Astrocyte of the cerebellum (primary cell): ENCODE results near the gene RHBDD3.

ENCODE experiments used
- DNase-seq: peaks from one replicate; pipeline ENCODE4 v3.0.0-alpha.2; 2011; ENCODE audit warnings: low read depth
- H3K4me3 ChIP-seq: 2 replicates; pipeline ENCODE4 v1.5.1; 2011; ENCODE audit warnings: mild to moderate bottlenecking, low read depth, low read length, moderate library complexity
- CTCF ChIP-seq: IDR thresholded peaks from 2 replicates; pipeline ENCODE4 v1.5.1; 2012; ENCODE audit warnings: low read length, low read depth, moderate library complexity, mild to moderate bottlenecking; ENCODE audit errors: missing control alignments
- in situ Hi-C: cut with HindIII; loops from 2 replicates; pipeline ENCODE4 v1.10.0; 2017; ENCODE audit warnings: low sequenced_read_pairs

RHBDD3 gene

DNA sequence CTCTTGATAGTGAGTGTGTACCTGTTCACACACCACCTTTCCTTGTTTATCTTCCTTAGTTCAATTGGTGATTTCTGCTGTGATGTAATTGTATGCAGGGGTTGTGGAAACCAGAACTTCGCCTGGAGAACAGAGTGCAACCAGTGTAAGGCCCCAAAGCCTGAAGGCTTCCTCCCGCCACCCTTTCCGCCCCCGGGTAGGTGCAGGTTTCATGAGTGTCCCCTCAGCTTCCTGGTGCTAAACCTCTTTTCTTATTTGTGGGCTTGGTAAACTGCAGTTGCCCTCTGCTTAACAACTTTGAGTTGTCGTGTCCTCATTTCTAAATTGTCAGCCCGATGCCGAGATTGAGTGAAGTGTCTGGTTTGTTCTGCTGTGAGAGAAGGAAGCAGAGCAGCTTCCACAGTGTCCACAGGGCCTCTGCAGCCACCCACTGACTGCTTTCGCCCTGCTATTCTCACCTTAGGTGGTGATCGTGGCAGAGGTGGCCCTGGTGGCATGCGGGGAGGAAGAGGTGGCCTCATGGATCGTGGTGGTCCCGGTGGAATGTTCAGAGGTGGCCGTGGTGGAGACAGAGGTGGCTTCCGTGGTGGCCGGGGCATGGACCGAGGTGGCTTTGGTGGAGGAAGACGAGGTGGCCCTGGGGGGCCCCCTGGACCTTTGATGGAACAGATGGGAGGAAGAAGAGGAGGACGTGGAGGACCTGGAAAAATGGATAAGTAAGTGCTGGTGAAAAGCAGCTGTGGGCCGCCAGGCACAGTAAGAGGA is 31.5 kb upstream of the RHBDD3 start:
- H3K4me3 ChIP-seq: no peak overlapping the region
- no peak for DNase-seq
- in situ Hi-C loops: no loop called here
- no peak for TF ChIP-seq CTCF

DNA sequence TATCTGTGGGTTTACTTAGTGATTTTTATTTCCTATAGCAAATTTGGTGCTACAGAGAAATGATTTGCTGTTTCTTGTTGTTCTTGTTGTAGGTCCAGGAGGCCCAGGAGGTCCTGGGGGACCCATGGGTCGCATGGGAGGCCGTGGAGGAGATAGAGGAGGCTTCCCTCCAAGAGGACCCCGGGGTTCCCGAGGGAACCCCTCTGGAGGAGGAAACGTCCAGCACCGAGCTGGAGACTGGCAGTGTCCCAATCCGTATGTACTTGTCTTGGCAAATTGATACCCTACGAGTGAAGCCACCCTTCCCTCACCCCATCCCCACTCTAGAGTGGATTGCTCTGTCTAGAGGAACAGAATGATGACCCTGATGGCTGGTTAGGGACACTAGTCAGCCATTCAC is 30.9 kb upstream of the RHBDD3 start:
- in situ Hi-C loops: no loop called here
- TF ChIP-seq CTCF: no peak
- DNase-seq: no peak
- no peak overlapping the region for H3K4me3 ChIP-seq

GRCh38 chr22:29292379-29292778 is 24.6 kb upstream of the RHBDD3 start:
- DNase-seq: no peak
- in situ Hi-C loops: no loop called here
- no peak overlapping the region for H3K4me3 ChIP-seq
- no peak for TF ChIP-seq CTCF

DNA sequence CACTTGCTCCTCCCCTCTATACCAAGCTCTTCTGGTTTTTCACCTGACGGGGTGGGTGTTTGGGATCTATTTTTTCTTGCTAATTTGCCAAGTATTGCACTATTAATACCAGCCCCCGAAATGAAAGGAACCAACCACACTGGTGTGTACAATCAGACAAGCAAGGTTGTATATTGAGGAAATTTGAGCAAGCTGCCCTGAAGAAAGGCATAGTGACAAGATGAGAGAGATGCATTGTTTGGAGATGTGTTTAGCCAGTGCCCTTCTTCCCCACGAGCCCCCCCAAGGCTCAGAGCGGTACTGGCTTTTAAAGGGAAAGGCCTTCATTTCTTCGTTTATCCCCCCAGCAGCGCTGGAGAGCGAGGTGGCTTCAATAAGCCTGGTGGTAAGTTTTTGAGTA is 23.4 kb upstream of the RHBDD3 start:
- in situ Hi-C loops: no loop called here
- no peak for TF ChIP-seq CTCF
- no peak for DNase-seq
- no peak overlapping the region for H3K4me3 ChIP-seq

DNA sequence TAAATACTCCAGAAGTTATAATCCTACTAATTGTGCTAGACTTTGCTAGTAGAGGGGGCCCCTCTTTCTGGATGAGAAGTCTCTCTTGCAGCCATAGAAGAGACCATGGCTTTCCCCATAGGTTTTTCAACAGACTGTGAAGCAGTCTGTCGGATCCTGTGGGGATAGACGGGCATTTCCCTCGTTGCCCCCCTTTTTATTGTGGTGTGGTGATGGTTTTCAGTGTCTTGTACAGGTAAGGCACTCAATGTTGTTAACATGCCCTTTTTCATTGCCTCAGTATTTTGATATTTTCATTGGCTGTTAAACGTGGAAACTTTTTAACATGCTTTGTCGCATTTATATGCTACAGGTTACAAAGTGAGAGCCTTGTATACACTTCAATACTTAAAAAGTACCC is 22.3 kb upstream of the RHBDD3 start:
- in situ Hi-C loops: no loop called here
- DNase-seq: no peak
- no peak overlapping the region for H3K4me3 ChIP-seq
- no peak for TF ChIP-seq CTCF

- in situ Hi-C loops: no loop called here
- H3K4me3 ChIP-seq: no peak overlapping the region
- DNase-seq: no peak
- TF ChIP-seq CTCF: no peak
These were observed 21.1 kb upstream of the RHBDD3 start for GRCh38 chr22:29288837-29289236.
